ENCODE results near the gene MGAT4D. TPM values are rescaled to one million over a fixed set of nuclear protein-coding genes. Genes with fewer than 3 reads are reported as not detected.

Gene MGAT4D
- total RNA-seq, 6 donors from 2014 or later, result 0.79 TPM; not detected in 5

DNA sequence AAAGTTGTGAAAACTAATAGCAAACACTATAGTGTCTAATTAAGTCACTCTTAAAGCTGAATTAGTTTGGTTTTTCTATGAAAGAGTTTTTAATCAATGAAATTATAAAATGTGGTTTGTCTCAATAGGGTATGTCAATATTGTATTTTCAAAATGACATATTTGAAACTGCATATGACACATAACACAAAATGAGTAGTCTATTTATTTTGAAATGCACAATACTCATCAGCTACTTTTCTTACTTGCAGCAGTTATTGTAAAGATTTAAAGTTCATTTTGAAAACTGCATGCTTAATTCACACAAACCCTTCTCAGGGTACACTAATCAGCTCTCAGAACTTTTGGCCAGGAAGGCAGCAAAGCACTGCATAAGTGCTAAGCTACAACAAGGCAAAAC lies 91.8 kb downstream of the MGAT4D start:
- Histone ChIP-seq H3K36me3 (no peaks in the 10 kb centered on the region), H3K4me1 (no peaks in the 10 kb centered on the region), H3K27ac (no peak overlapping the region), H3K4me3 (no peak overlapping the region), H3K27me3 (no peaks in the 10 kb centered on the region), H3K9me3 (no peaks in the 10 kb centered on the region)
- DNase-seq (no peak), ATAC-seq (ENCODE audit: low FRiP score in 2 of 2) (no peak)
- TF ChIP-seq EP300 (IDR thresholded peaks at IDR 0.05) (no peak), POLR2AphosphoS5 (IDR thresholded peaks at IDR 0.05) (no peak), POLR2A (IDR thresholded peaks at IDR 0.05) (no peak)
- TF ChIP-seq, protein P1, sequence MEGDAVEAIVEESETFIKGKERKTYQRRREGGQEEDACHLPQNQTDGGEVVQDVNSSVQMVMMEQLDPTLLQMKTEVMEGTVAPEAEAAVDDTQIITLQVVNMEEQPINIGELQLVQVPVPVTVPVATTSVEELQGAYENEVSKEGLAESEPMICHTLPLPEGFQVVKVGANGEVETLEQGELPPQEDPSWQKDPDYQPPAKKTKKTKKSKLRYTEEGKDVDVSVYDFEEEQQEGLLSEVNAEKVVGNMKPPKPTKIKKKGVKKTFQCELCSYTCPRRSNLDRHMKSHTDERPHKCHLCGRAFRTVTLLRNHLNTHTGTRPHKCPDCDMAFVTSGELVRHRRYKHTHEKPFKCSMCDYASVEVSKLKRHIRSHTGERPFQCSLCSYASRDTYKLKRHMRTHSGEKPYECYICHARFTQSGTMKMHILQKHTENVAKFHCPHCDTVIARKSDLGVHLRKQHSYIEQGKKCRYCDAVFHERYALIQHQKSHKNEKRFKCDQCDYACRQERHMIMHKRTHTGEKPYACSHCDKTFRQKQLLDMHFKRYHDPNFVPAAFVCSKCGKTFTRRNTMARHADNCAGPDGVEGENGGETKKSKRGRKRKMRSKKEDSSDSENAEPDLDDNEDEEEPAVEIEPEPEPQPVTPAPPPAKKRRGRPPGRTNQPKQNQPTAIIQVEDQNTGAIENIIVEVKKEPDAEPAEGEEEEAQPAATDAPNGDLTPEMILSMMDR (IDR thresholded peaks at IDR 0.05), result no peak

- no peak for DNase-seq
- Histone ChIP-seq H3K27ac (no peak overlapping the region), H3K9me3 (no peaks in the 10 kb centered on the region), H3K27me3 (no peaks in the 10 kb centered on the region), H3K4me3 (no peak overlapping the region), H3K36me3 (no peaks in the 10 kb centered on the region), H3K4me1 (no peaks in the 10 kb centered on the region)
- WGBS, 2 donors, result 78 to 81% methylated on average over 2 of the region's 2 CpGs
- no peak for ATAC-seq (ENCODE audit: low FRiP score in 2 of 2)
- TF ChIP-seq POLR2AphosphoS5 (IDR thresholded peaks at IDR 0.05) (no peak), POLR2A (IDR thresholded peaks at IDR 0.05) (no peak), EP300 (IDR thresholded peaks at IDR 0.05) (no peak)
- TF ChIP-seq, protein P1 (IDR thresholded peaks at IDR 0.05), result no peak
Measured at GRCh38 chr4:140400111-140400510, 98.0 kb downstream of the MGAT4D start.

GRCh38 chr4:140395668-140396067 lies 102.4 kb downstream of the MGAT4D start:
- Histone ChIP-seq H3K27ac (no peak overlapping the region), H3K9me3 (no peaks in the 10 kb centered on the region), H3K27me3 (no peaks in the 10 kb centered on the region), H3K36me3 (no peaks in the 10 kb centered on the region), H3K4me1 (no peaks in the 10 kb centered on the region), H3K4me3 (no peak overlapping the region)
- DNase-seq (no peak), ATAC-seq (ENCODE audit: low FRiP score in 2 of 2) (no peak)
- TF ChIP-seq EP300 (IDR thresholded peaks at IDR 0.05) (no peak), POLR2A (IDR thresholded peaks at IDR 0.05) (no peak), POLR2AphosphoS5 (IDR thresholded peaks at IDR 0.05) (no peak)
- TF ChIP-seq, protein P1 (IDR thresholded peaks at IDR 0.05), result no peak
- WGBS, 2 donors, result 71 to 78% methylated on average over 5 of the region's 5 CpGs

Other genes starting within 250 kb of the MGAT4D start
- 10 to 100 TPM in 5 of 6 donors, 1 to 10 TPM in 1; 2.8 to 55.2 (median 33.2) TPM for gene SCOC, start 124.6 kb downstream of the MGAT4D start, total RNA-seq
- 1 to 10 TPM in 1 of 6 donors, under 1 TPM in 3, not detected in 2; 0.20 to 2.9 (median 0.47) TPM for gene CLGN, start 70.6 kb downstream of the MGAT4D start, total RNA-seq
- gene ELMOD2, start 25.9 kb upstream of the MGAT4D start, total RNA-seq, result 10 to 100 TPM; 15.7 to 28.3 (median 18.2) TPM
- not detected for gene UCP1, start 70.7 kb upstream of the MGAT4D start, total RNA-seq